ENCODE data around the gene LAMP2. TPM values are rescaled to one million over a fixed set of nuclear protein-coding genes. Genes with fewer than 3 reads are reported as not detected.

LAMP2 gene
- polyA plus RNA-seq, 1 donor from 2014 or later, result 42.6 TPM

DNA sequence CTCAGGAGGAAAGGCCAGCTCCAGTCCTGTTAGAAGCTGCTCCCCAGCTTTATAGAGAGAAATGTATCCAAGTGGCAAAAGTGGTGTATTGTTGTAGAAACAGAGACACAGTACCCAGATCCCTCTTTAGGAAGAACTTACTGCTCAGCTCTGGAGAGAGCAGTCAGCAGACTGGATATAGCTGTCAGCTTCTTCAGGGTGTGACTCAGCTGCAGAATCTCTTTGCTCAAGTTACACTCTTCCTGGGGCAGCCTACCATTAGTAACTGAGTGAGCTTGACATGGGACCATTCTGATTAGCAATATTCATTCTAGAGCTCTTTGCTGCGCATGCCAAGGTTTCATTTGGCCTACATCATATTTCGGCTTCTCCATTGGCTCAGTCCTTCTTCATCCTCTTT is 66.7 kb downstream of the LAMP2 start:
- no peak overlapping the region for H3K9ac ChIP-seq (ENCODE audit: low read length)
- H3K36me3 ChIP-seq (ENCODE audit: insufficient read depth, low read length), result no peaks in the 10 kb centered on the region
- H3K79me2 ChIP-seq (replicated peaks; ENCODE audit: insufficient read depth, low read length), result no peaks in the 10 kb centered on the region
- no peaks in the 10 kb centered on the region for H4K20me1 ChIP-seq (ENCODE audit: insufficient read depth)
- H2AFZ ChIP-seq (ENCODE audit: low read depth, low read length), result no peak overlapping the region
- H3K9me2 ChIP-seq (ENCODE audit: insufficient read depth, low read length), result no peaks in the 10 kb centered on the region
- H3K27ac ChIP-seq (ENCODE audit: low read length), result no peak overlapping the region
- H3K9me3 ChIP-seq (ENCODE audit: low read length), result no peaks in the 10 kb centered on the region
- H3F3A ChIP-seq (ENCODE audit: insufficient read depth, low read length, poor library complexity, severe bottlenecking), result no peaks in the 10 kb centered on the region
- H3K4me3 ChIP-seq (ENCODE audit: low read length), result no peak overlapping the region
- no peak for TF ChIP-seq EP300 (conservative IDR thresholded peaks at IDR 0.05; ENCODE audit: poor library complexity, severe bottlenecking)
- TF ChIP-seq MXI1 (conservative IDR thresholded peaks at IDR 0.05; ENCODE audit: poor library complexity, severe bottlenecking), result no peak
- no peak for TF ChIP-seq SMC3 (conservative IDR thresholded peaks at IDR 0.05; ENCODE audit: poor library complexity)
- no peak for TF ChIP-seq POLR2AphosphoS5 (IDR thresholded peaks at IDR 0.05)
- no peak for TF ChIP-seq TAF1 (IDR thresholded peaks at IDR 0.05; ENCODE audit: low read depth)
- TF ChIP-seq, protein P1, sequence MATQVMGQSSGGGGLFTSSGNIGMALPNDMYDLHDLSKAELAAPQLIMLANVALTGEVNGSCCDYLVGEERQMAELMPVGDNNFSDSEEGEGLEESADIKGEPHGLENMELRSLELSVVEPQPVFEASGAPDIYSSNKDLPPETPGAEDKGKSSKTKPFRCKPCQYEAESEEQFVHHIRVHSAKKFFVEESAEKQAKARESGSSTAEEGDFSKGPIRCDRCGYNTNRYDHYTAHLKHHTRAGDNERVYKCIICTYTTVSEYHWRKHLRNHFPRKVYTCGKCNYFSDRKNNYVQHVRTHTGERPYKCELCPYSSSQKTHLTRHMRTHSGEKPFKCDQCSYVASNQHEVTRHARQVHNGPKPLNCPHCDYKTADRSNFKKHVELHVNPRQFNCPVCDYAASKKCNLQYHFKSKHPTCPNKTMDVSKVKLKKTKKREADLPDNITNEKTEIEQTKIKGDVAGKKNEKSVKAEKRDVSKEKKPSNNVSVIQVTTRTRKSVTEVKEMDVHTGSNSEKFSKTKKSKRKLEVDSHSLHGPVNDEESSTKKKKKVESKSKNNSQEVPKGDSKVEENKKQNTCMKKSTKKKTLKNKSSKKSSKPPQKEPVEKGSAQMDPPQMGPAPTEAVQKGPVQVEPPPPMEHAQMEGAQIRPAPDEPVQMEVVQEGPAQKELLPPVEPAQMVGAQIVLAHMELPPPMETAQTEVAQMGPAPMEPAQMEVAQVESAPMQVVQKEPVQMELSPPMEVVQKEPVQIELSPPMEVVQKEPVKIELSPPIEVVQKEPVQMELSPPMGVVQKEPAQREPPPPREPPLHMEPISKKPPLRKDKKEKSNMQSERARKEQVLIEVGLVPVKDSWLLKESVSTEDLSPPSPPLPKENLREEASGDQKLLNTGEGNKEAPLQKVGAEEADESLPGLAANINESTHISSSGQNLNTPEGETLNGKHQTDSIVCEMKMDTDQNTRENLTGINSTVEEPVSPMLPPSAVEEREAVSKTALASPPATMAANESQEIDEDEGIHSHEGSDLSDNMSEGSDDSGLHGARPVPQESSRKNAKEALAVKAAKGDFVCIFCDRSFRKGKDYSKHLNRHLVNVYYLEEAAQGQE (IDR thresholded peaks at IDR 0.05; ENCODE audit: borderline replicate concordance), result no peak
- TF ChIP-seq, protein P2, sequence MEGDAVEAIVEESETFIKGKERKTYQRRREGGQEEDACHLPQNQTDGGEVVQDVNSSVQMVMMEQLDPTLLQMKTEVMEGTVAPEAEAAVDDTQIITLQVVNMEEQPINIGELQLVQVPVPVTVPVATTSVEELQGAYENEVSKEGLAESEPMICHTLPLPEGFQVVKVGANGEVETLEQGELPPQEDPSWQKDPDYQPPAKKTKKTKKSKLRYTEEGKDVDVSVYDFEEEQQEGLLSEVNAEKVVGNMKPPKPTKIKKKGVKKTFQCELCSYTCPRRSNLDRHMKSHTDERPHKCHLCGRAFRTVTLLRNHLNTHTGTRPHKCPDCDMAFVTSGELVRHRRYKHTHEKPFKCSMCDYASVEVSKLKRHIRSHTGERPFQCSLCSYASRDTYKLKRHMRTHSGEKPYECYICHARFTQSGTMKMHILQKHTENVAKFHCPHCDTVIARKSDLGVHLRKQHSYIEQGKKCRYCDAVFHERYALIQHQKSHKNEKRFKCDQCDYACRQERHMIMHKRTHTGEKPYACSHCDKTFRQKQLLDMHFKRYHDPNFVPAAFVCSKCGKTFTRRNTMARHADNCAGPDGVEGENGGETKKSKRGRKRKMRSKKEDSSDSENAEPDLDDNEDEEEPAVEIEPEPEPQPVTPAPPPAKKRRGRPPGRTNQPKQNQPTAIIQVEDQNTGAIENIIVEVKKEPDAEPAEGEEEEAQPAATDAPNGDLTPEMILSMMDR (IDR thresholded peaks at IDR 0.05; ENCODE audit: poor library complexity, severe bottlenecking), result no peak
- TF ChIP-seq RAD21 (conservative IDR thresholded peaks at IDR 0.05), result no peak
- TF ChIP-seq EZH2 (IDR thresholded peaks at IDR 0.05; ENCODE audit: borderline replicate concordance, insufficient read depth, low read length, poor library complexity, severe bottlenecking), result no peak
- H3K27me3 ChIP-seq (ENCODE audit: insufficient read depth, low read depth, low read length), result no peaks in the 10 kb centered on the region
- no peak overlapping the region for H3K4me2 ChIP-seq (ENCODE audit: low read length)

DNA sequence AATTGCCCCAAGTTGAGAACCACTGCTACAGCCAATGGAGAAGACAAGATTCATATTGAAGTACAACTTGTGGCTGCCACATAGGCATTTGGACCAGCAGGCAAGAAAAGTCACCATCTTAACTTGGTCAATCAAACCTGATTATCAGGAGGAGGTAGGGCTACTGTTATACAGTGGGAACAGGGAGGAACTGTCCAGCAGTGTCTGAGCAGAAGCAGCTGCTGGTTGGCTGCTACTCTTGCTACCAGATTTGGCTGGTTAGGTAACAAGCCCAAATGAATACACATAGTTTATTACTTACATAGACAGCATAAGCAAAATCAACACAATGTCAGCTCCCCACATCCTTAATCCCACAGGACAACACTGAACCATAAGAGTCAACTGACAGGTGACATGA is 67.8 kb downstream of the LAMP2 start:
- Histone ChIP-seq H4K20me1 (ENCODE audit: insufficient read depth) (no peaks in the 10 kb centered on the region), H3K36me3 (ENCODE audit: insufficient read depth, low read length) (no peaks in the 10 kb centered on the region), H3K9me2 (ENCODE audit: insufficient read depth, low read length) (no peaks in the 10 kb centered on the region), H3K9ac (ENCODE audit: low read length) (no peak overlapping the region), H3K4me3 (ENCODE audit: low read length) (no peak overlapping the region), H2AFZ (ENCODE audit: low read depth, low read length) (no peak overlapping the region), H3F3A (ENCODE audit: insufficient read depth, low read length, poor library complexity, severe bottlenecking) (no peaks in the 10 kb centered on the region), H3K27me3 (ENCODE audit: insufficient read depth, low read depth, low read length) (no peaks in the 10 kb centered on the region), H3K9me3 (ENCODE audit: low read length) (no peaks in the 10 kb centered on the region), H3K27ac (ENCODE audit: low read length) (no peak overlapping the region), H3K4me2 (ENCODE audit: low read length) (no peak overlapping the region), H3K79me2 (replicated peaks; ENCODE audit: insufficient read depth, low read length) (no peaks in the 10 kb centered on the region)
- TF ChIP-seq SMC3 (conservative IDR thresholded peaks at IDR 0.05; ENCODE audit: poor library complexity) (no peak), TAF1 (IDR thresholded peaks at IDR 0.05; ENCODE audit: low read depth) (no peak), EP300 (conservative IDR thresholded peaks at IDR 0.05; ENCODE audit: poor library complexity, severe bottlenecking) (no peak), MXI1 (conservative IDR thresholded peaks at IDR 0.05; ENCODE audit: poor library complexity, severe bottlenecking) (no peak)
- TF ChIP-seq, protein P2 (IDR thresholded peaks at IDR 0.05; ENCODE audit: poor library complexity, severe bottlenecking), result no peak
